Loucy (cell line): Measurements from ENCODE around the gene ZFP1.

ENCODE experiments used
- H2AFZ ChIP-seq: fragments of 200-600 bp; sonication (generic); 2 replicates; pipeline ENCODE4 v1.6.0; 2016; ENCODE audit warnings: antibody characterized with exemption, mild to moderate bottlenecking, low read length, moderate library complexity
- H3F3A ChIP-seq: fragments of 200-600 bp; 2 replicates; pipeline ENCODE4 v1.6.0; 2016; ENCODE audit warnings: antibody characterized with exemption, low read depth, mild to moderate bottlenecking
- H3K27me3 ChIP-seq: fragments of 200-600 bp; sonication (generic); 2 replicates; pipeline ENCODE4 v1.6.1; 2014; ENCODE audit warnings: low read length, mild to moderate bottlenecking; ENCODE audit not compliant: insufficient read depth, poor library complexity, severe bottlenecking
- H3K36me3 ChIP-seq: fragments of 200-600 bp; sonication (generic); 2 replicates; pipeline ENCODE4 v1.6.1; 2016; ENCODE audit warnings: low read length; ENCODE audit not compliant: insufficient read depth
- H3K4me1 ChIP-seq: fragments of 200-600 bp; sonication (generic); 2 replicates; pipeline ENCODE4 v1.5.1; 2014; ENCODE audit warnings: low read length, mild to moderate bottlenecking; ENCODE audit not compliant: insufficient read depth, poor library complexity, severe bottlenecking
- H3K4me2 ChIP-seq: fragments of 200-600 bp; sonication (generic); 2 replicates; pipeline ENCODE4 v1.6.0; 2014; ENCODE audit warnings: antibody characterized with exemption, low read length, low read depth, mild to moderate bottlenecking; ENCODE audit not compliant: poor library complexity, severe bottlenecking
- H3K4me3 ChIP-seq: fragments of 200-600 bp; sonication (generic); 2 replicates; pipeline ENCODE4 v1.5.1; 2014; ENCODE audit warnings: low read length, mild to moderate bottlenecking, mixed read lengths; ENCODE audit not compliant: poor library complexity, severe bottlenecking
- H3K79me2 ChIP-seq: fragments of 200-600 bp; sonication (generic); 2 replicates; pipeline ENCODE4 v1.6.1; 2014; ENCODE audit warnings: low read length; ENCODE audit not compliant: insufficient read depth
- H3K9ac ChIP-seq: fragments of 200-600 bp; sonication (generic); 2 replicates; pipeline ENCODE4 v1.6.0; 2014; ENCODE audit warnings: mild to moderate bottlenecking, low read depth, low read length, moderate library complexity; ENCODE audit not compliant: poor library complexity, severe bottlenecking
- H3K9me2 ChIP-seq: fragments of 200-600 bp; sonication (generic); replicated peaks from 2 replicates; pipeline ENCODE4 v1.6.1; 2016; ENCODE audit warnings: low read depth, low read length, mixed read lengths
- H3K9me3 ChIP-seq: fragments of 200-600 bp; sonication (generic); 2 replicates; pipeline ENCODE4 v1.6.1; 2014; ENCODE audit warnings: mild to moderate bottlenecking, antibody characterized with exemption, low read length, low read depth; ENCODE audit not compliant: insufficient read depth
- H4K20me1 ChIP-seq: fragments of 200-600 bp; sonication (generic); 2 replicates; pipeline ENCODE4 v1.6.0; 2014; ENCODE audit warnings: antibody characterized with exemption, low read length, mild to moderate bottlenecking; ENCODE audit not compliant: insufficient read depth, poor library complexity, severe bottlenecking
- CTCF ChIP-seq: fragments of 200-600 bp; sonication (generic); conservative IDR thresholded peaks from 2 replicates; pipeline ENCODE4 v1.5.1; 2014; ENCODE audit warnings: mild to moderate bottlenecking, antibody characterized with exemption, low read length
- EZH2phosphoT487 ChIP-seq: fragments of 200-600 bp; IDR thresholded peaks from 2 replicates; pipeline ENCODE4 v1.6.1; 2018; ENCODE audit warnings: antibody characterized with exemption, mild to moderate bottlenecking, moderate library complexity, borderline replicate concordance

The ZFP1 gene

DNA sequence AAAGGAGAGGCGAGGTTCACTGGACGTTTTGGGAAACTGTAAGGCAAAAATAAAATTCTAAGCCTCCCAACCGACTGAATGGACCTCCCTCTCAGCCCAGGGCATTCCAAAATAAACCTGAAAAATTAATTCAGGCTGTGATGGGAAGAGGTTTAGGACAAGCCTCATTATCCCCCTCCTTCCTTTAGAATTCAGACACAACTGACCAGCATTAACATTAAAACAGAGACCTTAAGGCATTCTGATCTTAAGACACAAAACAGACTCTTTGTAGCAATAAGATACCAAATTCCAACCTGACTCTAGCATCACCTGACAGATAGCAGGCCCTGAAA, 31.4 kb upstream of the ZFP1 start:
- Histone ChIP-seq H3K4me3 (no peak overlapping the region), H3K4me1 (peaks cover 1% of the 10 kb centered on the region)

GRCh38 chr16:75118943-75119539, 29.3 kb upstream of the ZFP1 start:
- Histone ChIP-seq H3K4me1 (no peaks in the 10 kb centered on the region), H3K4me3 (no peak overlapping the region), H3K9me2 (no peaks in the 10 kb centered on the region), H3K4me2 (no peak overlapping the region), H3K9me3 (peaks cover 9% of the 10 kb centered on the region; the same call in 1 of the 2 replicates), H2AFZ (no peak overlapping the region), H3K27me3 (no peaks in the 10 kb centered on the region), H4K20me1 (no peaks in the 10 kb centered on the region), H3K36me3 (no peaks in the 10 kb centered on the region), H3K79me2 (no peaks in the 10 kb centered on the region), H3F3A (no peaks in the 10 kb centered on the region), H3K9ac (no peak overlapping the region)
- TF ChIP-seq CTCF (no peak), EZH2phosphoT487 (no peak)

More for the DNA sequence above, 31.4 kb upstream of the ZFP1 start:
- Histone ChIP-seq H3F3A (no peaks in the 10 kb centered on the region), H3K36me3 (no peaks in the 10 kb centered on the region), H3K79me2 (peaks cover 10% of the 10 kb centered on the region; the same call in 1 of the 2 replicates), H3K9me3 (peaks cover 5% of the 10 kb centered on the region; the same call in 1 of the 2 replicates), H3K9ac (no peak overlapping the region), H4K20me1 (peaks cover 1% of the 10 kb centered on the region), H2AFZ (no peak overlapping the region), H3K27me3 (no peaks in the 10 kb centered on the region), H3K9me2 (no peaks in the 10 kb centered on the region), H3K4me2 (no peak overlapping the region)
- TF ChIP-seq CTCF (no peak), EZH2phosphoT487 (no peak)

DNA sequence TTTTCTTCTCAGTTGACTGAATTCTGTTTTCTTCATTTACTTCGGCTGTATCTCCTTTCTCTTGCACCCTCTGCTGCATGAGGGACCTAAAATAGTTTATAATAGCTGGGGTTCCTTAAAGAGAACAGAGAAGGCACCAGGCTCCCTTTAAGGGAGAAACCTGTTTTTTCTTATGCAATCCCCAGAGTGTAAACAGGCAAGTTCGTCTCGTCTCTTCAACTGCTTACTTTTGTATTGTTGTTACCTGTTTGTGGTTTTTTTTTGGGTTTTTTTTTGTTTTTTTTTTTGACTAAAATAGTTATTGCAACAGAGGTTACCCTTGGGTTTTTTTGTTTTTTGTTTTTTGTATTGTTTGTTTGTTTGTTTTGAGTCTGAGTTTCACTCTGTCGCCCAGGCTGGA, 28.1 kb upstream of the ZFP1 start:
- Histone ChIP-seq H3K9me3 (peaks cover 9% of the 10 kb centered on the region; the same call in 1 of the 2 replicates), H3K4me3 (no peak overlapping the region), H3K36me3 (no peaks in the 10 kb centered on the region), H3K4me1 (no peaks in the 10 kb centered on the region), H3K9ac (no peak overlapping the region), H3K27me3 (no peaks in the 10 kb centered on the region), H2AFZ (no peak overlapping the region), H3K9me2 (no peaks in the 10 kb centered on the region), H4K20me1 (no peaks in the 10 kb centered on the region), H3K4me2 (no peak overlapping the region), H3K79me2 (no peaks in the 10 kb centered on the region), H3F3A (no peaks in the 10 kb centered on the region)
- TF ChIP-seq CTCF (no peak), EZH2phosphoT487 (no peak)
